ENCODE data around the gene EEIG2.

The EEIG2 gene

DNA sequence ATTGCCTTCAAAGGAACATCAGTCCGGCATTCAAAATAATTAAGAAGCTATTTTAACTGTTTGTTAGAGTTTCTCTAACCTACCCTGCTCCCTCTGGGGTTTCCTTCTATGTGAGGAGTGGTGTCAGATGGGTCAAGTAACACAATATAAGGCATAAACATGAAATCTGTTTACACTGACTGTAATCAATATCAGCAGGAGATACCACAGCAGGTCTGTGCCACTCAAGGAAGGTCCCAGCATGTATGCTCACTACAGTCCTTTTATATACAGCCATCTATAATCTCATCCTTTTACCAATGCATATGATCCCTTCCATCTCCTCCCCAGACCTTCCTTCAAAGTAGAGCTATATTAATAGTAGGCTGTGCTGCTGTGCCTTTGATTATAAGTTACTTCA lies 25.4 kb downstream of the EEIG2 start:
- peak in 2 of 3 experiments; percentile 15 to 47 for DNase-seq

DNA sequence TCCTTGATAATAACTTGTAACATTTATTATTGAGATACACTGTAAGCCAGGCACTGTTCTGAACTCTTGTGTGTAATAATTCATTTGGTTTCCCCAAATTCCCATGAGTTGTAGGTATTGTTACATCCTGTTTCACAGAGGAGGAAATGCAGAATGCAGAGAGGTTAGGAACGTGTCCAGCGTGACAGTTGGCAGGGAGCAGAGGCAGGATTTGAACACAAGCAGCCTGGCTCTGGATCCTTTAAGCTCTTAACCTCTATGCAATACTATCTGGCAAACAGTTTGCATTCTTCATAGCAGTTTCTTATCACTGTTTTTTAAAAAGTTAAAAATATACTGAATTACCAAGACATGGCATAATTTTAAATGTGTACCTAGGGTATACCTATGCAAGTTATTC lies 30.5 kb downstream of the EEIG2 start:
- DNase-seq, result no peak

DNA sequence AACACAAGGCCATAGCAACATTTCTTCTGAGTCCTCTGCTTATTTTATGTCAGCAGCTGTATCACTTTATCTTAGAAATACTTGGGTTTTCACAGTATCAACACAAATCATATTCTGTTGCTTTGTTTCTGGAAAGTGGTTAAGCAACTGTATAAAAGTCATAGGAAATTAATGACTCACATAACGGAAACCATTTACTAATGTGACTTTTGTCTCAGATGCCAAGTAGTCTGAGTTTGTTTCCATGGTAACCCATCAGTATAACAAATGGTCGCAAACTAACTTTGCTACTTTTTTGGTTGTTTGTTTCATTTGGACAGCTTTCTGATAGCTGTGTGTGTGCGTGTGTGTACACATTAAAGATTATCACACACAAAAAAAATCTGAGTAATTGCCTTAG lies 31.1 kb downstream of the EEIG2 start:
- no peak for DNase-seq

DNA sequence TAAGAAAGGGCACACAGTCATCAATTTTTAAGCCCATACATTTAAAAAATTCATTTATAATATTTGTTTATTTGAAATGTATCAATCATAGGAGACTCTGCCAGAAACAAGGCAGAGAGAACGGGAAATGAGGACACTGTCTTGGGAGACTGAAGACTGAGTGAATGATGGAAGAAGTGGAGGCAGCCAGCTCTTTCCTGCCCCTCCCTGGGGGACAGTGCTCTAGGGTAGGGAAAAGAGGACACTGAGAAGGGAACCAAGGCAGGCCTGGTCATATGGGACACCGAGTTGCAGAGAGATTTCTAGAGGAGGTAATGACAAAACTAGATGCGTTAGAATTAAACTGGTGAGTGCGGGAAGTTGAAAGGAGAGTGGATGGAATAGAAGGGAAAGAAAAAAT lies 31.6 kb downstream of the EEIG2 start:
- DNase-seq, result no peak

DNA sequence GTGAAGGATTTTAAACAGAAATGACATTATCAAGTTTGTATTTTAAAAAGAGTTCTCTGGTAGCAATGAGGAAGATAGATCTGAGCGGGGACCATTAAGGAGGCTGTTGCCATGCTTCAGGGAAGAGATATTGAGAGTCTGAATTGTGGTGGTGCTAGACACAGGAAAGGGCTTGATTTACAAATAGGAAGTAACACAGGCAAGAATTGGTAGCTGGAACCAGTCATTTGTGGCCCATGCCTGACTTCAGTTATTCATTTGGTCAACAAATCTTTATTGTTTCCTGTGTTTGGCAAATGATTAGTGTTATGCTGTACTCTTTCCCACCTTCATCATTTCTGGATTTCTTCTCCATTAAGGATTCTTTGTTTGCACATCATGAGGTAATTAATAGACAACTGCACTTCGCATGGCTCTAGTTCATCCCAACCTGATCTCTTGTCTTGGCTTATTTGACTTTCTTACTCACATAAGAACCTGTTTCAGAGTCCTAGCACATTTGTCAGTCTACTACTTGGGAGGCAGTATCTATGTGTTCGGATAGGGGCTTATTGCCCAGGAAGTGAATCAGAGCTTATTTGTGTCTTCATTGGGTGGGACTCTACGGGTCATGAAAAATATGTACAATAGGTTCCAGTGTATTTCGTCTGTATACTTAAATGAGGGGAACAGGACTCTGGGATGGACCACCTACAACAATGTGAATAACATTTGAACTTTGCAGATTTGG lies 32.3 kb downstream of the EEIG2 start:
- DNase-seq, result no peak

DNA sequence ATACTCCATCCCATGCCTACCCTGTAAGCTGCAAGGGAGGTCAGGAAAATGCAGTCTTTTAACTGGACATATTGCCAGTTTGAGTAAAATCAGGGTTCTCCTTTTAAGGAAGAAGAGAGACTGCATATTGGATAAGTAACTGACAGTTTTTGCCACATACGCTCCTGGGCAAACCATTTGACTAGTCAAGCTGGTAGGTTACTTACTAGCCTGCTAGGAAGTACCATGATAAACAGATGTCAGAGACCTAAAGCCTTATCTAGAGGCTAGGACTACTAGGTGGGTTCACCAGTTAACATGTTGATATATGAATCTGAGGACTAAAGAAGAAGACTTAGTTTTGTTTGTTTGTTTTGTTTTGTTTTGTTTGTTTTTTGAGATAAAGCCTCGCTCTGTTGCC lies 33.5 kb downstream of the EEIG2 start:
- no peak for DNase-seq

DNA sequence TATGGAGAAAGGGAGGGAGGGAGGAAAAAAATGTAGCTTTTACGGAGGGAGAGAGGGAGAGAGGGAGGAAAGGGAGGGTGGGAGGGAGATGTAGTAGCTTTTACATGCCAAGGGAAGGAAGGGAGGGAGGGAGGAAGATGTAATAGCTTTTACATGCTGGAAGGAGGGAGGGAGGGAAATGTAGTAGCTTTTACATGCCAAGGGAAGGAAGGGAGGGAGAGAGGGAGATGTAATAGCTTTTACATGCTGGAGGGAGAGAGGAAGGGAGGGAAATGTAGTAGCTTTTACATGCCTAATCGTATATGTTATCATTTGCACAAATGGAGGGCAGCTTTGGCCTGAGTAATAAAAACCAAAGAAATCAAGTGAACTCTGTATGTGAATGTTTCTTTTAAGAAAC lies 35.6 kb downstream of the EEIG2 start:
- DNase-seq, result no peak

DNA sequence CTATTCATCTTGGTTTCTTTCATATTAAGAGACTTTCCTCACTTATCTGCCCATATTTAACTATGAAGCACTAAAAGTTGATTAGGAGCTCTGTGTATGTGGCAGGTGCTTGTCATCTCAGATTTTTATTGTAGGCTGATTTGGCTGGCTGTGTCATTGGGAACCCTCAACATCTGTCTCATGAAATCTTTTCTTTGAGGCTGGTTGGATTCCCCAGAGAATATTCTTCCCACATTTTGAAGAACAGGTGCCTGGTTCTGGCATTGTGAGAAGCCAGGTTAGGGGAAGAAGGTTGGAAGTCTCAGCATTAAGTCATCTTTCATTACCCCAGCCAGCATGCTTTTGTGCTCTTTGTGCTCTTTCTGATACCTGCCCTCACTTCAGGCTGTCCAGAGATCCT lies 37.1 kb downstream of the EEIG2 start:
- DNase-seq, result peak in 2 of 3 experiments; percentile 6 to 70

DNA sequence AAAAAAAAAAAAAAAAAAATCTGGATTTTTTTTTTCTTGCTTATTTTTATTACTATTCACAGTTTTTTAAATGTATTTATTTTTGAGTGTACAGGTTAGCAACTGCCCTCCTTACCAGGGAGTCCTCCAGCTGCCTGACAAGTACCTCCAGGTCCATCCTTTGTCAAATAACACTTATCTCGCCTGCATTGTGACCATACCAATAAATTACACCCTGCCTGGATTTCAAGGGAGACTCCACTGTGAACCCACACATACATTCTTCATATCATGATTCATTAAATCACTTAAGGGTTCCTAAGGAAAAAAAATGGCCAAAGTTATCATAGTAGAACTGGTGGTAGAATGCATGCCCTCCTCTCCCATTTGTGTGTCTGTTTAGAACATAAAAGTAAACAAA lies 38.4 kb downstream of the EEIG2 start:
- peak; percentile 6 to 48 (median 37) for DNase-seq

DNA sequence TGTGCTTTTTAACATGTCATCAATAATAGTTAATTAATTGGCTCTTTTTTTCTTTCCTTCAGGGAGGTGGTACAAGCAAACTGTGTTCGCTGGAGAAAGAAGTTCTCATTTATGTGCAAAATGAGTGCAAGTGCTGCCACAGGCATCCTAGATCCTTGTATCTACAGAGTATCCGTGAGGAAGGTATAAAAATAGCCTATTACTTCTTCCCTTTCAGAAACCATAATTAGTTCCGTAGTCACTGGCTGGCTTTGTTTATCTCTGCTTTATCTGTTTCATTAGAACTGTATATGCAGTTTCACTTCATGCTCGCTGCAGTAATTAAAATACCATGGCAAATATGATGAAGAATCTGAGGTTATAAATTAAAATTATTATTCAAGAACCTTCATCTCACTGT lies 40.6 kb downstream of the EEIG2 start:
- peak in 1 of 3 experiments; percentile 25 for DNase-seq

DNA sequence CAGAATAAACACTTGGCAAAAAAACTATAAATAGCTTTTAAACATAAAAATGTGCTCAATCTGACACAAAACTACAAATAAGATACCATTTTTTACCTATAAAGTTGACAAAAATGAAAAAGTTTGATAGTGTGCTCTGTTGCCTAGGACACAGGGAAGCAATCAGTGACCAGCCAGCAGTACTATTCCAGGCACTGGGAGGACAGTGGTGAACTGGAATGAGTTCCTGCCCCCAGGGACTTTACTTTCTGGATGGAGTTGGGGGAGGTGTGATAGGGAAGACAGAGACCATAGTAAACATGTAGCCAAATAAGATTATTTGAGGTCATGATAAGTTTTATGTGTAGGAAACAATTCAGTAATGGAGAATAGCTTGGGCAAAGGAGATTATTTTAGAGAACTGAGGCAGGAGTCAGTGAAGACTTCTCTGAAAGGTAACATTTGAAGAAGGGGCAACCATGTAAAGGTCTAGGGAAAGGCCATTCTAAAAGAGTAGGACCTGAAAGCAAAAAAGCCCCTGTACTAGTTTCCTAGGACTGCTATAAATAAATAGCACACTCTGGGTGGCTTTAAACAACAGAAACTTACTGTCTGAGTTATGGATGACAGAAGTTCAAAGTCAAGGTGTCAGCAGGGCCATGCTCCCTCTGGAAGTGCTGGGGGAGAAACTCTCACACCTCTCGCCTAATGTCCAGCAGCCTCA lies 42.0 kb downstream of the EEIG2 start:
- DNase-seq, result no peak

DNA sequence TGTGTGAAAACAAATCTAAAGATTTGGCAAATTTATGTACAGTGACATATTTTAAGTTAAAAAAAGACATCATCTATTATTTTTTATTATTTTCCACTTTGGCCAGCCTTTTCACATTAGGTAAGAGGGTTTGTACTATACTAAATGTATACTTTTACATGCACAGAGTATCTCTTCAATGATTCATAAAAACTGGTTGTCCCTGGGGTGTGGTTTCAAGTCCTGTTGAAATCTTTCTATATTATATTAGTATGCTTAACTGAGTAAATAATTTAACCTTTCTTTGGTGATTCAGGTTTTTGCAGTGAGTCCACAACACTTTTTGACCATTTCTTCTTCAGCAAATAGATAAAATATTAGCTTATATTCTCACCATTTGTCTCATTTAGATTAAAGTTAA lies 45.7 kb downstream of the EEIG2 start:
- DNase-seq, result no peak

DNA sequence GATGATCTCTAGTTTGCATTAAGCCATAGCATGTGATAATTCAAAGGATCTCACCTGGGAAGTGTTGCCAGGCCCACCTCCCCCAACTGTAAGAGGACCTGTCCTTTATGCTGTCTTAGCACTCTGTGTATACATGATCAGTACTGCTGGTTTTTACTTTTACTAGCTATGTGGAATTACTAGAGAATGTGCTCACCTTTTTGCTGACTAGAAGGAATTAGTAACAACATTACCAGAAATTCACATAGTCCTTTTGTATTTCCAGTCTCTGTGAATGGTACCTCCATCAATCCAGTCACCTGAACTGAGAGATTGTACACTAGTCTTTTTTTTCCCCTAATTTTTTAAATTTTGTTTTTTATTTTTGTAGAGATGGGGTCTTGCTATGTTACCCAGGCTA lies 46.6 kb downstream of the EEIG2 start:
- no peak for DNase-seq

DNA sequence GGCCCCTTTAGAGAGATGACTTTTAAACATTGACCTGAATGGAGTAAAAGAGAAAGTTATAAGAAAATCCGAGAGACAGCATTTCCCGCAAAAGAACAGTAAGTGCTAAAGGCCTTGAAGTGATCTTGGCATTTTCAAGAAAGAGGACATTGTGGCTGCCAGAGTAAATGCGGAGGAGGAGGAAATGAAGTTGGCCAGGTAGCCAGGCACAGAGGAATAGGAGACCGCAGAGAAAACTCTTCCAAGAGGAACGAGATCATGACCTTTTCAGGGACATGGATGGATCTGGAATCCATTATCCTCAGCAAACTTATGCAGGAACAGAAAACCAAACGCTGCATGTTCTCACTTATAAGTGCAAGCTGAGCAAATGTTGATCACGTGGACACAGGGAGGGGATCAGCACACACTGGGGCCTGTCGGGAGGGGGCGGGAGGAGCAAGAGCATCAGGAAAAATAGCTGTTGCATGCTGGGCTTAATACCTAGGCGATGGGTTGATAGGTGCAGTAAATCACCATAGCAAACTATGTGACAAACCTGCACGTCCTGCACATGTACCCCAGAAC lies 49.7 kb downstream of the EEIG2 start:
- peak; percentile 82 to 96 (median 89) for DNase-seq

All from NCI-H1417 (cell line).